Measurements from ENCODE around the gene NKIRAS1. TPM values are rescaled to one million over a fixed set of nuclear protein-coding genes. Genes with fewer than 3 reads are reported as not detected.

The NKIRAS1 gene
- total and polyA plus RNA-seq, 2 of the 8 experiments (the other 6 are each of a cell fraction or from before 2014, with no cell fraction given): 3.4 to 7.0 TPM

GRCh38 chr3:23919628-23920027 lies 2.8 kb upstream of the NKIRAS1 start:
- WGBS, 2 experiments (ENCODE audit: extremely low coverage in 1 of 2, insufficient coverage in 1 of 2, insufficient read length in 1 of 2, insufficient replicate concordance in 2 of 2, low coverage in 1 of 2, low lambda C conversion rate in 2 of 2, missing lambda C conversion rate in 1 of 2): 85% methylated on average over 2 of the region's 2 CpGs; no CpG with 5 or more reads in 1 of the 2 experiments
- peak overlapping the region in 1 of 2 experiments; percentile 18; a peak in 1 of 4 replicates for H3K4me2 ChIP-seq (ENCODE audit: insufficient read depth in 1 of 2, low read depth in 2 of 2, low read length in 2 of 2)
- TF ChIP-seq EGR1 (IDR thresholded peaks at IDR 0.05; ENCODE audit: borderline replicate concordance, low read depth, low read length) (no peak), TAF1 (IDR thresholded peaks at IDR 0.05; ENCODE audit: low read depth, low read length) (no peak), SRF (IDR thresholded peaks at IDR 0.05; ENCODE audit: low read depth, low read length) (no peak), SIX5 (IDR thresholded peaks at IDR 0.05; ENCODE audit: low read depth, low read length) (no peak), NRF1 (IDR thresholded peaks at IDR 0.05; ENCODE audit: low read depth, low read length) (no peak), MAX (IDR thresholded peaks at IDR 0.05) (no peak), SIN3A (conservative IDR thresholded peaks at IDR 0.05 in 1 of 2, IDR thresholded peaks at IDR 0.05 in 1 of 2; ENCODE audit: low read depth in 1 of 2, low read length in 2 of 2) (no peak), POLR2A (IDR thresholded peaks at IDR 0.05; ENCODE audit: control extremely low read depth in 1 of 2, low read depth in 2 of 2, low read length in 2 of 2) (no peak), BCL11A (IDR thresholded peaks at IDR 0.05; ENCODE audit: low read depth in 2 of 2, low read length in 2 of 2) (no peak), RBBP5 (IDR thresholded peaks at IDR 0.05; ENCODE audit: borderline replicate concordance, low read depth, low read length) (no peak), KDM5A (IDR thresholded peaks at IDR 0.05; ENCODE audit: low read length) (no peak), ATF2 (IDR thresholded peaks at IDR 0.05; ENCODE audit: low read length) (no peak), TEAD4 (IDR thresholded peaks at IDR 0.05; ENCODE audit: low read depth, low read length) (no peak)

More at GRCh38 chr3:23919628-23920027, 2.8 kb upstream of the NKIRAS1 start:
- no peak overlapping the region for H2BK15ac ChIP-seq (ENCODE audit: low read length)
- no peak for FAIRE-seq
- H3K27ac ChIP-seq (ENCODE audit: low read depth, low read length): no peak overlapping the region
- no peak overlapping the region for H3K9ac ChIP-seq (replicated peaks in 1 of 4; ENCODE audit: extremely low read depth in 1 of 4, low read depth in 3 of 4, low read length in 3 of 4)
- H2BK5ac ChIP-seq (ENCODE audit: low read depth, low read length): no peak overlapping the region
- ChIA-PET CTCF (ENCODE audit: partially characterized antibody) (interaction anchor here (3.5 kb wide), 1 partner anchor 7 kb away, joined by 21 read pairs; no protein-coding TSS in a partner anchor), POLR2A (ENCODE audit: partially characterized antibody) (interaction anchor here (0.6 to 11.5 kb wide), 8 partner anchors 12 to 77 kb away, joined by 6 to 363 read pairs (median 64); partner anchors contain the start of gene NR1D2)
- no peak overlapping the region for H3K4ac ChIP-seq (replicated peaks; ENCODE audit: insufficient read length, low read depth, low read length)
- H3K18ac ChIP-seq (ENCODE audit: extremely low read depth, low read length): no peak overlapping the region
- no peak overlapping the region for H3K56ac ChIP-seq (replicated peaks; ENCODE audit: insufficient read length, low read depth, low read length)
- no peak overlapping the region for H2BK120ac ChIP-seq (replicated peaks; ENCODE audit: low read depth, low read length)
- H3K23me2 ChIP-seq (ENCODE audit: low read depth, low read length): peaks cover 17% of the 10 kb centered on the region
- no peaks in the 10 kb centered on the region for H3K79me1 ChIP-seq (ENCODE audit: low read depth, low read length)
- no peaks in the 10 kb centered on the region for H3K9me3 ChIP-seq (ENCODE audit: insufficient read depth in 2 of 2, low read depth in 1 of 2, low read length in 1 of 2)
- no peak overlapping the region for H4K91ac ChIP-seq (replicated peaks; ENCODE audit: insufficient read length, low read length)
- peaks cover 5 to 10% (median 6%) of the 10 kb centered on the region in 4 experiments; a peak in 5 of 7 replicates for H3K4me1 ChIP-seq (replicated peaks in 1 of 4; ENCODE audit: control insufficient read depth in 3 of 4, insufficient read depth in 4 of 4, low read length in 3 of 4)
- H3K79me2 ChIP-seq (ENCODE audit: control insufficient read depth in 1 of 2, insufficient read depth in 2 of 2, low read length in 2 of 2): peaks cover 0 to 36% of the 10 kb centered on the region in 2 experiments; a peak in 3 of 4 replicates
- no peak overlapping the region for H2AFZ ChIP-seq (ENCODE audit: low read length)
- no peak overlapping the region for H3K14ac ChIP-seq (ENCODE audit: insufficient read length)
- no peak overlapping the region for H2BK12ac ChIP-seq (ENCODE audit: low read depth, low read length)
- H3K4me3 ChIP-seq (ENCODE audit: extremely low read depth in 1 of 4, insufficient read depth in 2 of 4, low read depth in 3 of 4, low read length in 4 of 4): peak overlapping the region in 1 of 4 experiments; percentile 10; a peak in 1 of 8 replicates
- H4K5ac ChIP-seq (ENCODE audit: insufficient read length, low read depth, low read length): no peak overlapping the region
- DNase-seq (ENCODE audit: low read depth in 1 of 2, low spot score in 2 of 2): no peak
- no peak overlapping the region for H2AK5ac ChIP-seq (ENCODE audit: low read depth, low read length)
- H3K23ac ChIP-seq (ENCODE audit: insufficient read length): no peak overlapping the region
- H3K36me3 ChIP-seq (ENCODE audit: control insufficient read depth in 2 of 4, insufficient read depth in 4 of 4, low read length in 3 of 4): peaks cover 15 to 36% (median 22%) of the 10 kb centered on the region in 4 experiments
- no peak overlapping the region for H2BK20ac ChIP-seq (ENCODE audit: low read length)
- no peak overlapping the region for H4K8ac ChIP-seq (ENCODE audit: extremely low read depth, insufficient read depth, low read length)
- peaks cover 9 to 14% of the 10 kb centered on the region in 2 experiments for H4K20me1 ChIP-seq (replicated peaks in 1 of 2; ENCODE audit: control insufficient read depth in 1 of 2, insufficient read depth in 2 of 2, low read length in 2 of 2)
- H3K27me3 ChIP-seq (replicated peaks in 1 of 4; ENCODE audit: control insufficient read depth in 3 of 4, extremely low read depth in 1 of 4, insufficient read depth in 3 of 4, low read length in 3 of 4): no peaks in the 10 kb centered on the region; a peak in 1 of 7 replicates

Data from H1 (cell line).